ENCODE results near the gene ID1. TPM values are rescaled to one million over a fixed set of nuclear protein-coding genes. Genes with fewer than 3 reads are reported as not detected.

Gene ID1
- polyA plus RNA-seq, 1 donor = 245 TPM

GRCh38 chr20:31597481-31597855, 7.6 kb upstream of the ID1 start:
- H3K27ac ChIP-seq (ENCODE audit: low read length) = no peak overlapping the region
- no peaks in the 10 kb centered on the region for H3K9me3 ChIP-seq (ENCODE audit: control insufficient read depth, low read depth, low read length)
- no peaks in the 10 kb centered on the region for H3K36me3 ChIP-seq (ENCODE audit: control insufficient read depth, insufficient read depth, low read length)
- no peak overlapping the region for H3K4me3 ChIP-seq (ENCODE audit: low read length)
- peaks cover 44% of the 10 kb centered on the region for H3K4me1 ChIP-seq (ENCODE audit: control insufficient read depth, insufficient read depth, low read length)
- peak in 1 of 2 donors; percentile 31 for DNase-seq
- H3K27me3 ChIP-seq (ENCODE audit: control insufficient read depth, insufficient read depth, low read length) = no peaks in the 10 kb centered on the region
- WGBS (ENCODE audit: insufficient coverage, low lambda C conversion rate) = no CpG with 5 or more reads among the region's 2 CpGs

DNA sequence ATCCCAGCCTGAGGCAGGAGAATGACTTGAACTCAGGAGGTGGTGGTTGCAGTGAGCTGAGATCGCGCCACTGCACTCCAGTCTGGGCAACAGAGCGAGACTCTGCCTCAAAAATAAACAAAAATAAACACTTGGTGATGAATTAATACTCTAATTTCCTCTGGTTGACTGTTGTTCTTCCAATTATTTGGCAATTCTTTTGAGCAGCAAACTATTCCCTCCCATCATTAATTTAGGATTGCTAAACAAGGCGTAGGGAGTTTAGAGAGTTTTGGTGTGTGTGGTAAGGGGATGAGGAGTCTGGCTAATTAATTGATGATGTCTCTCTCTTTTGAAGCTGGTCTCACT, 2.7 kb upstream of the ID1 start:
- H3K36me3 ChIP-seq (ENCODE audit: control insufficient read depth, insufficient read depth, low read length) = peaks cover 7% of the 10 kb centered on the region
- no peak for DNase-seq
- no peaks in the 10 kb centered on the region for H3K9me3 ChIP-seq (ENCODE audit: control insufficient read depth, low read depth, low read length)
- H3K4me1 ChIP-seq (ENCODE audit: control insufficient read depth, insufficient read depth, low read length) = peaks cover 20% of the 10 kb centered on the region
- H3K27ac ChIP-seq (ENCODE audit: low read length) = peak overlapping the region; percentile 22
- WGBS (ENCODE audit: insufficient coverage, low lambda C conversion rate) = no CpG with 5 or more reads among the region's 4 CpGs
- no peaks in the 10 kb centered on the region for H3K27me3 ChIP-seq (ENCODE audit: control insufficient read depth, insufficient read depth, low read length)
- no peak overlapping the region for H3K4me3 ChIP-seq (ENCODE audit: low read length)

DNA sequence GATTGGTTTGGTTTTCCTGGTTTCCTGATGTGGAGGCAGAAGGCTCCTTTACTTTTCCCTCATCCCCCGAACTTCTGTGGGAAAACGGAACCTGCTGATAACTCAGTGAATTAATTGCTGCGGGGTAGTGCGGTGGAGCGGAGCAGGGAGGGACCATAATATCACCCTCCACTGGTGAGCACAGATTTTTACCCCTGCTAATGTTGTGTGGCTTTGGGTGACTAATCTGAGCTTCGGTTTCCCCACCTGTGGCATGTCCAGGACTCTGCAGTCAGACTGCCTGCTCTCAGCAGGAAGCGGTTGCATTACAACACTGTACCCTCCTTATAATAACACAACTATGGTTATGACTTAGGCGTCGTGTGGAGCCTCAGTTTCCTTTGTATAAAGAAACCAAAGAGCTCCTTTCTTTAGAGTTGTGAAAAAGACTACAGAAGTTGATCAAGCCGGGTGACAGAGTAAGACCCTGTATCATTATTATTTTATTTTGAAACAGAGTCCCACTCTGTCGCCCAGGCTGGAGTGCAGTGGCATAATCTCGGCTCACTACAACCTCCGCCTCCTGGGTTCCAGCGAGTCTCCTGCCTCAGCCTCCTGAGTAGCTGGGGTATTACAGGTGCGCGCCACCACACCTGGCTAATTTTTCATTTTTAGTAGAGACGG, 2.2 kb upstream of the ID1 start:
- Histone ChIP-seq H3K27me3 (ENCODE audit: control insufficient read depth, insufficient read depth, low read length) (no peaks in the 10 kb centered on the region), H3K4me3 (ENCODE audit: low read length) (no peak overlapping the region), H3K4me1 (ENCODE audit: control insufficient read depth, insufficient read depth, low read length) (peaks cover 25% of the 10 kb centered on the region), H3K9me3 (ENCODE audit: control insufficient read depth, low read depth, low read length) (no peaks in the 10 kb centered on the region), H3K36me3 (ENCODE audit: control insufficient read depth, insufficient read depth, low read length) (peaks cover 7% of the 10 kb centered on the region), H3K27ac (ENCODE audit: low read length) (peak overlapping the region; percentile 22)
- peak in 1 of 2 donors; percentile 66 for DNase-seq
- no CpG with 5 or more reads among the region's 17 CpGs for WGBS (ENCODE audit: insufficient coverage, low lambda C conversion rate)

DNA sequence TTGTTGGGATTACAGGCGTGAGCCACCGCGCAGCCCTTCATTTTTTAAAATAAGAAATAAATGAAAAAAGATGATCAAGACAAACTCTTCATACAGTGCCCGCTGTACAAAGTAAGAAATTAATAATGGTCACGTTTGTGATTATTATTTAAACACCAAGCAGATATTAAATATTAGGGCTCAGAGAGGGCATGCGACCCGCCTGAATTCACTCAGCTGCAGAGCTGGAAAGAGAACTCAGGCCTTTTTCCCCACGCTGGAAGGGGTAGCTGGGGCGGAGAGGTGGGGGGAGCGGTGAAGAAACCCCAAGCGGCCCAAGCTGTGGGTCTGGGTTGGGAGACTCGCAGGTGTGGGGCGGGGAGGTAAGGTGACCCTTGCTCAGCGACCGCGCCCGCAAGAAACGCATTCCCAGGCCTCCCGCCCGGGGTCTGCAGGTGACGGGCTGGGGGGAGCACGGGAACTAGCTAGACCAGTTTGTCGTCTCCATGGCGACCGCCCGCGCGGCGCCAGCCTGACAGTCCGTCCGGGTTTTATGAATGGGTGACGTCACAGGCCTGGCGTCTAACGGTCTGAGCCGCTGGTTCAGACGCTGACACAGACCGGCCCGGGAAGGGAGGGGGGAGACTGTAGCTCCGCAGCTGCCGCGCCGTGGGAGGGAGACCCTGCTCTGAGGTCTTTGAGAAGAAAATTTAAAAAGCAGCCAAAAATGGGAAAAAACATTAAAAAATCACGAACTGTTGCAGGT, 1.1 kb upstream of the ID1 start:
- peak; percentile 99 to 100 for DNase-seq
- WGBS (ENCODE audit: insufficient coverage, low lambda C conversion rate) = 17% methylated on average over 2 of the region's 43 CpGs
- H3K4me3 ChIP-seq (ENCODE audit: low read length) = peak overlapping the region; percentile 93
- H3K27ac ChIP-seq (ENCODE audit: low read length) = peak overlapping the region; percentile 88
- no peaks in the 10 kb centered on the region for H3K27me3 ChIP-seq (ENCODE audit: control insufficient read depth, insufficient read depth, low read length)
- peaks cover 33% of the 10 kb centered on the region for H3K4me1 ChIP-seq (ENCODE audit: control insufficient read depth, insufficient read depth, low read length)
- peaks cover 7% of the 10 kb centered on the region for H3K36me3 ChIP-seq (ENCODE audit: control insufficient read depth, insufficient read depth, low read length)
- no peaks in the 10 kb centered on the region for H3K9me3 ChIP-seq (ENCODE audit: control insufficient read depth, low read depth, low read length)

DNA sequence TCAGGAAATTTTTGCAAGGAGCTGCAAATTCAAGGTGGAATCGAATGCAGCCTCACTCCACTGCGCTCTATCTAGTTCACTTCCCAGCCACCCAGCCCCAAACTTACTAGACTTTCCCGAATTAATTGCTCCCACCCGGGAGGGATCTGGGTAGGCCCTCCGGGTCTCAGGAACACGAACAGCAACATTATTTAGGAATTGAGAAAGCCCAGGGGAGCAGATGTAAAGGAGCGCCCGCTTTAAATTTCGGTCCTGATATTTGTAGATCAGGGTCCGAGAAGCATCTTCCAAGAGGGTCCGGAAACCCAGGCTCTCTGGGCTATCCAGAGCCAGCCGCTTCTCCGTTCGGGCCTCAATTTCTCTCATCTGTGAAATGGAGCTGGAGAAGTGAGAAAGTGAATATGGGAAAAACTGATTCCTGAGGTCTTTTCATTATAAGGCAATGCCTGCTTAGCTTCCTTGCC, 490 bp upstream of the ID1 start:
- DNase-seq = no peak
- peaks cover 7% of the 10 kb centered on the region for H3K36me3 ChIP-seq (ENCODE audit: control insufficient read depth, insufficient read depth, low read length)
- no peaks in the 10 kb centered on the region for H3K9me3 ChIP-seq (ENCODE audit: control insufficient read depth, low read depth, low read length)
- peak overlapping the region; percentile 93 for H3K4me3 ChIP-seq (ENCODE audit: low read length)
- H3K27ac ChIP-seq (ENCODE audit: low read length) = peak overlapping the region; percentile 88
- peaks cover 39% of the 10 kb centered on the region for H3K4me1 ChIP-seq (ENCODE audit: control insufficient read depth, insufficient read depth, low read length)
- WGBS (ENCODE audit: insufficient coverage, low lambda C conversion rate) = no CpG with 5 or more reads among the region's 14 CpGs
- H3K27me3 ChIP-seq (ENCODE audit: control insufficient read depth, insufficient read depth, low read length) = no peaks in the 10 kb centered on the region

GRCh38 chr20:31605902-31606803, 1.1 kb downstream of the ID1 start:
- Histone ChIP-seq H3K27me3 (ENCODE audit: control insufficient read depth, insufficient read depth, low read length) (no peaks in the 10 kb centered on the region), H3K36me3 (ENCODE audit: control insufficient read depth, insufficient read depth, low read length) (peaks cover 7% of the 10 kb centered on the region), H3K4me3 (ENCODE audit: low read length) (peak overlapping the region; percentile 93), H3K9me3 (ENCODE audit: control insufficient read depth, low read depth, low read length) (no peaks in the 10 kb centered on the region), H3K27ac (ENCODE audit: low read length) (peak overlapping the region; percentile 88), H3K4me1 (ENCODE audit: control insufficient read depth, insufficient read depth, low read length) (peaks cover 53% of the 10 kb centered on the region)
- DNase-seq = no peak
- WGBS (ENCODE audit: insufficient coverage, low lambda C conversion rate) = 7% methylated on average over 2 of the region's 39 CpGs

DNA sequence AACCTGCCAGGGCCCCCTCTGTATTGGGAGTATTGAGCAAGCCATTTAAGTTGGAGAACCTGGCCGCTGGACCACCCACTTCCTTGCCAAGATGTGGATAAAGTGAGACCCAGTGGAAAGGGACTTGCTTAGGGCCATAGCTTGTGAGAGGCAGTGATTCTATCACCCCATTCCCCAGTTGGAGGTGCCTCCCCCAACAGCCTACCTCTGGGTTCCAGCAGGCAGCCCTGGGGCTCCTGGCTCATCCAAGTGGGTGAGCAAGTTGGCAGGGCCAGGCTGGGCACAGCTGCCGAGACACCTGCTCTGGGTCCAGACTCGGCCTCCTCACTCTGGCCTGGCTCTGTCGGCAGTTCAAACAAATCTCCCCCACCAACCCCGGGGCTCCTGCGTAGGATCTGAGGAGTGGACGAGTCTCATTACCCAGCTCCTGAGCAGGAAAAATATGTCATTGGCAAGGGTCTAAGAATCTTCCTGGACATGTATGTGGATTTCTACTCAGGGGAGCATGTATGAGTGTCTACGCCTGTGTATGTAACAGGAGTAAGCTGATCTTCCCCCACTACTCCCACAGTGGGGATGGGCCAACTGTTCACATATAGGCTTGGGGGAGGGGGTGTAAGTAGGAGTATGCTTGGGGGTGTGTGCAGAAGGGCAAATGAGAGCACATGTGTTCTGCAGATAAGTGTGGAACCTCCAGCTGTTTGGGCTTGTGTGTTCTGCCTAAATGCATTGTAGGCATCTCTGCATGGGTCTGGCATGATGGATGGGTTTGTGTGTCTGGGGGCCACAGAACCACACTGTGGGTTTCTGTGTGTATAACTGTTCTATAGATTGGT, 1.9 kb downstream of the ID1 start:
- WGBS (ENCODE audit: insufficient coverage, low lambda C conversion rate) = no CpG with 5 or more reads among the region's 8 CpGs
- peaks cover 62% of the 10 kb centered on the region for H3K4me1 ChIP-seq (ENCODE audit: control insufficient read depth, insufficient read depth, low read length)

DNA sequence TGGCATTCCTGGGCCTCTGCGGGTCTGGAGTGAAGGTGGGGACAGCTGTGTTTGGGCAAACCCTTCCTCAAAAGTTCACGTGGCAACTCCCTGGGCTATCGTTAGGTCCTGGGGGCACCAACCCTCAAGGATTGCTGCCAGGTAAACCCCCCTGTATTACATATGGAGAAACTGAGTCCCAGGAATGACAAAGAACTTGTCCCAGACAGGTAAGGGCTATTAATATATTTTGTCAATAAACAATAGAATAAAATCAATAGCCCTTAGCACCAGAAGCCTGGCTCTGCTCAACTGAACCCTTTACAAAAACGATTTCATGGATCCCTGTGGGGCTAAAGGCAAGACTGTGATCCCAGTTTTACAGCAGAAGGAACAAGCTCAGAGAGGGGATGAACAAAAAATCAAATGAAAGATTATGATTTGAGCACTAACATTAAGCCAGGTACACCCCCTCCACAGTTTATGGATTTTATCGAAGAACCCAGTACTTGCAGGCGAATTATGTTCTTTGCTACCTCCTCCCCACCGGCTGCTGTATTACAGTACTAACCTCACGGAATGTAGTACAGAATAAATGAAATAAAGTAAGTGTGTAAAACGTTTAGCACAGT, 2.7 kb downstream of the ID1 start:
- Histone ChIP-seq H3K27ac (ENCODE audit: low read length) (peak overlapping the region; percentile 88), H3K36me3 (ENCODE audit: control insufficient read depth, insufficient read depth, low read length) (peaks cover 7% of the 10 kb centered on the region), H3K4me3 (ENCODE audit: low read length) (peak overlapping the region; percentile 93), H3K4me1 (ENCODE audit: control insufficient read depth, insufficient read depth, low read length) (peaks cover 66% of the 10 kb centered on the region), H3K9me3 (ENCODE audit: control insufficient read depth, low read depth, low read length) (no peaks in the 10 kb centered on the region), H3K27me3 (ENCODE audit: control insufficient read depth, insufficient read depth, low read length) (no peaks in the 10 kb centered on the region)
- no peak for DNase-seq
- 21% methylated on average over 2 of the region's 9 CpGs for WGBS (ENCODE audit: insufficient coverage, low lambda C conversion rate)

More for the DNA sequence above, 1.9 kb downstream of the ID1 start:
- Histone ChIP-seq H3K4me3 (ENCODE audit: low read length) (peak overlapping the region; percentile 93), H3K27ac (ENCODE audit: low read length) (peak overlapping the region; percentile 88), H3K9me3 (ENCODE audit: control insufficient read depth, low read depth, low read length) (no peaks in the 10 kb centered on the region), H3K36me3 (ENCODE audit: control insufficient read depth, insufficient read depth, low read length) (peaks cover 7% of the 10 kb centered on the region), H3K27me3 (ENCODE audit: control insufficient read depth, insufficient read depth, low read length) (no peaks in the 10 kb centered on the region)
- peak; percentile 67 to 87 for DNase-seq

DNA sequence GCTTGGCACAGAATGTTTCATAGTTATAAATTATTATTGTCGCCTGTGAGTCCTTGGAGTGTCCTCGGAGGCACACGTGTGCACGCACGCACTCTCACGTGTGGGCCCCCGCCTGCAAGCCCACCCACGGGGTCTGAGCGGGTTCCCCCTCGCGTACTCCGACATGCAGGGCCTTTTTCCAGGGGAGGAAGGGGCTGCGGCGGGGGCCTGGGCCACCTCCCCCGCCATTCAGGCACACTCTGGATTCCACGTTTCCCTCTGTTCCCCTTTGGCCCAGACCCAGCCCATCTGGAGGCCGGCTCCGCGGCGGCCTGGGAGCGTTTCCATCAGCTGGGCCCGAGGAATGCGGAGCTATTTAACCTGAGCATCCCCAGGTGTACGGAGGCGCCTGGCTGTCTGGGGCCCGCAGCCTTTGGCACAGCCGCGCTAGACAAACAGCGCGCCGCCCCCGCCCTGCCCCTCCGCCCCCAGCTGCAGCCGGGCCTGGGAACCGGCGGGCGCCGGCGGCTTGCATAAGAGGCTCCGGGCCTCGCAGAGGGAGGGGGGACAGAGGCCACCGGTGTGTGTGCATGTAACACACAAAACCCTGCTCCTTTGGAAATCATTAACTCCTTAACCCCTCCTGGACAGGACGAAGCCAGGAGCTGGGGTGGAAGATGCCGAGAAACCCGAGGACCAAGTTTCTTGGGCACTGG, 3.3 kb downstream of the ID1 start:
- no CpG with 5 or more reads among the region's 45 CpGs for WGBS (ENCODE audit: insufficient coverage, low lambda C conversion rate)
- Histone ChIP-seq H3K36me3 (ENCODE audit: control insufficient read depth, insufficient read depth, low read length) (peaks cover 7% of the 10 kb centered on the region), H3K4me1 (ENCODE audit: control insufficient read depth, insufficient read depth, low read length) (peaks cover 61% of the 10 kb centered on the region), H3K9me3 (ENCODE audit: control insufficient read depth, low read depth, low read length) (no peaks in the 10 kb centered on the region), H3K27me3 (ENCODE audit: control insufficient read depth, insufficient read depth, low read length) (no peaks in the 10 kb centered on the region), H3K27ac (ENCODE audit: low read length) (peak overlapping the region; percentile 88), H3K4me3 (ENCODE audit: low read length) (peak overlapping the region; percentile 93)
- peak; percentile 95 to 99 for DNase-seq
